ENCODE data around the gene CGNL1.

Gene CGNL1

GRCh38 chr15:57541805-57542504, 165.7 kb downstream of the CGNL1 start:
- Histone ChIP-seq H3K27ac (ENCODE audit: low read length, poor library complexity, severe bottlenecking) (no peak overlapping the region), H3K4me3 (ENCODE audit: insufficient read depth in 1 of 2, low read depth in 1 of 2, low read length in 2 of 2) (no peak overlapping the region), H3K18ac (ENCODE audit: low read depth in 1 of 2, low read length in 2 of 2) (no peak overlapping the region), H3K36me3 (ENCODE audit: control insufficient read depth in 1 of 2, insufficient read depth in 2 of 2, low read depth in 1 of 2, low read length in 2 of 2) (peaks cover 0 to 79% of the 10 kb centered on the region in 2 experiments), H4K8ac (ENCODE audit: low read length) (no peak overlapping the region), H2BK15ac (ENCODE audit: low read depth, poor library complexity, severe bottlenecking) (no peak overlapping the region), H2BK12ac (ENCODE audit: low read length in 2 of 2) (no peak overlapping the region), H2BK120ac (ENCODE audit: low read depth, low read length) (no peak overlapping the region), H3K23ac (ENCODE audit: low read length in 2 of 2) (no peak overlapping the region), H2AFZ (ENCODE audit: low read depth, low read length) (no peak overlapping the region), H3K27me3 (ENCODE audit: control insufficient read depth in 1 of 2, insufficient read depth in 1 of 2, low read length in 2 of 2) (peaks cover 0 to 34% of the 10 kb centered on the region in 2 experiments), H2AK5ac (ENCODE audit: low read length, severe bottlenecking) (no peak overlapping the region), H3K79me1 (replicated peaks; ENCODE audit: low read length, poor library complexity, severe bottlenecking) (no peaks in the 10 kb centered on the region), H3K4me1 (ENCODE audit: control insufficient read depth, insufficient read depth, low read depth, low read length) (peaks cover 7% of the 10 kb centered on the region), H3K4me2 (ENCODE audit: low read length, poor library complexity, severe bottlenecking) (no peak overlapping the region), H3K9me3 (ENCODE audit: control insufficient read depth, low read length) (no peaks in the 10 kb centered on the region), H3K4ac (ENCODE audit: low read depth in 1 of 2, low read length in 2 of 2) (no peak overlapping the region), H2BK5ac (ENCODE audit: low read depth, low read length, poor library complexity, severe bottlenecking) (no peak overlapping the region), H3K14ac (ENCODE audit: low read length in 2 of 2) (no peak overlapping the region), H3K9ac (ENCODE audit: low read length) (peak overlapping the region; percentile 13), H4K91ac (ENCODE audit: low read length) (no peak overlapping the region)
- DNase-seq, result peak; percentile 76
- 53% methylated on average over 7 of the region's 7 CpGs for WGBS

- H4K91ac ChIP-seq (ENCODE audit: low read length), result no peak overlapping the region
- WGBS, result 43% methylated on average over 3 of the region's 4 CpGs
- H3K9ac ChIP-seq (ENCODE audit: low read length), result no peak overlapping the region
- H3K79me1 ChIP-seq (replicated peaks; ENCODE audit: low read length, poor library complexity, severe bottlenecking), result no peaks in the 10 kb centered on the region
- peaks cover 0 to 84% of the 10 kb centered on the region in 2 experiments for H3K36me3 ChIP-seq (ENCODE audit: control insufficient read depth in 1 of 2, insufficient read depth in 2 of 2, low read depth in 1 of 2, low read length in 2 of 2)
- no peak for DNase-seq
- H3K9me3 ChIP-seq (ENCODE audit: control insufficient read depth, low read length), result no peaks in the 10 kb centered on the region
- H3K18ac ChIP-seq (ENCODE audit: low read depth in 1 of 2, low read length in 2 of 2), result no peak overlapping the region
- H2BK120ac ChIP-seq (ENCODE audit: low read depth, low read length), result no peak overlapping the region
- no peak overlapping the region for H3K4me2 ChIP-seq (ENCODE audit: low read length, poor library complexity, severe bottlenecking)
- peaks cover 0 to 34% of the 10 kb centered on the region in 2 experiments for H3K27me3 ChIP-seq (ENCODE audit: control insufficient read depth in 1 of 2, insufficient read depth in 1 of 2, low read length in 2 of 2)
- H3K4me3 ChIP-seq (ENCODE audit: insufficient read depth in 1 of 2, low read depth in 1 of 2, low read length in 2 of 2), result no peak overlapping the region
- no peak overlapping the region for H3K14ac ChIP-seq (ENCODE audit: low read length in 2 of 2)
- no peak overlapping the region for H2AFZ ChIP-seq (ENCODE audit: low read depth, low read length)
- H3K23ac ChIP-seq (ENCODE audit: low read length in 2 of 2), result no peak overlapping the region
- H3K4me1 ChIP-seq (ENCODE audit: control insufficient read depth, insufficient read depth, low read depth, low read length), result peaks cover 5% of the 10 kb centered on the region
- no peak overlapping the region for H2BK15ac ChIP-seq (ENCODE audit: low read depth, poor library complexity, severe bottlenecking)
- H2BK5ac ChIP-seq (ENCODE audit: low read depth, low read length, poor library complexity, severe bottlenecking), result no peak overlapping the region
- H3K27ac ChIP-seq (ENCODE audit: low read length, poor library complexity, severe bottlenecking), result no peak overlapping the region
- H2BK12ac ChIP-seq (ENCODE audit: low read length in 2 of 2), result no peak overlapping the region
- H4K8ac ChIP-seq (ENCODE audit: low read length), result no peak overlapping the region
- no peak overlapping the region for H3K4ac ChIP-seq (ENCODE audit: low read depth in 1 of 2, low read length in 2 of 2)
- H2AK5ac ChIP-seq (ENCODE audit: low read length, severe bottlenecking), result no peak overlapping the region
These were observed 166.2 kb downstream of the CGNL1 start for GRCh38 chr15:57542505-57542817.

- DNase-seq, result no peak
- no peak overlapping the region for H4K8ac ChIP-seq (ENCODE audit: low read length)
- H2AFZ ChIP-seq (ENCODE audit: low read depth, low read length), result no peak overlapping the region
- no peak overlapping the region for H3K18ac ChIP-seq (ENCODE audit: low read depth in 1 of 2, low read length in 2 of 2)
- H4K91ac ChIP-seq (ENCODE audit: low read length), result no peak overlapping the region
- H3K4me2 ChIP-seq (ENCODE audit: low read length, poor library complexity, severe bottlenecking), result no peak overlapping the region
- H3K4ac ChIP-seq (ENCODE audit: low read depth in 1 of 2, low read length in 2 of 2), result no peak overlapping the region
- H2BK15ac ChIP-seq (ENCODE audit: low read depth, poor library complexity, severe bottlenecking), result no peak overlapping the region
- H3K9me3 ChIP-seq (ENCODE audit: control insufficient read depth, low read length), result no peaks in the 10 kb centered on the region
- H3K79me1 ChIP-seq (replicated peaks; ENCODE audit: low read length, poor library complexity, severe bottlenecking), result no peaks in the 10 kb centered on the region
- H3K9ac ChIP-seq (ENCODE audit: low read length), result no peak overlapping the region
- H2BK120ac ChIP-seq (ENCODE audit: low read depth, low read length), result no peak overlapping the region
- H3K4me3 ChIP-seq (ENCODE audit: insufficient read depth in 1 of 2, low read depth in 1 of 2, low read length in 2 of 2), result no peak overlapping the region
- no peak overlapping the region for H3K23ac ChIP-seq (ENCODE audit: low read length in 2 of 2)
- H3K4me1 ChIP-seq (ENCODE audit: control insufficient read depth, insufficient read depth, low read depth, low read length), result peaks cover 2% of the 10 kb centered on the region
- H2BK5ac ChIP-seq (ENCODE audit: low read depth, low read length, poor library complexity, severe bottlenecking), result no peak overlapping the region
- peaks cover 0 to 34% of the 10 kb centered on the region in 2 experiments for H3K27me3 ChIP-seq (ENCODE audit: control insufficient read depth in 1 of 2, insufficient read depth in 1 of 2, low read length in 2 of 2)
- H3K36me3 ChIP-seq (ENCODE audit: control insufficient read depth in 1 of 2, insufficient read depth in 2 of 2, low read depth in 1 of 2, low read length in 2 of 2), result peaks cover 0 to 87% of the 10 kb centered on the region in 2 experiments
- 86% methylated on average over 10 of the region's 11 CpGs for WGBS
- H2BK12ac ChIP-seq (ENCODE audit: low read length in 2 of 2), result no peak overlapping the region
- no peak overlapping the region for H3K27ac ChIP-seq (ENCODE audit: low read length, poor library complexity, severe bottlenecking)
- no peak overlapping the region for H2AK5ac ChIP-seq (ENCODE audit: low read length, severe bottlenecking)
- peak overlapping the region in 1 of 2 experiments; percentile 18 for H3K14ac ChIP-seq (ENCODE audit: low read length in 2 of 2)
These were observed 168.7 kb downstream of the CGNL1 start for GRCh38 chr15:57544848-57545480.

- H2BK12ac ChIP-seq (ENCODE audit: low read length in 2 of 2), result no peak overlapping the region
- 94% methylated on average over 8 of the region's 8 CpGs for WGBS
- H3K4me2 ChIP-seq (ENCODE audit: low read length, poor library complexity, severe bottlenecking), result no peak overlapping the region
- DNase-seq, result no peak
- H2BK5ac ChIP-seq (ENCODE audit: low read depth, low read length, poor library complexity, severe bottlenecking), result no peak overlapping the region
- H3K4me3 ChIP-seq (ENCODE audit: insufficient read depth in 1 of 2, low read depth in 1 of 2, low read length in 2 of 2), result no peak overlapping the region
- peaks cover 0 to 34% of the 10 kb centered on the region in 2 experiments for H3K27me3 ChIP-seq (ENCODE audit: control insufficient read depth in 1 of 2, insufficient read depth in 1 of 2, low read length in 2 of 2)
- no peaks in the 10 kb centered on the region for H3K9me3 ChIP-seq (ENCODE audit: control insufficient read depth, low read length)
- H3K27ac ChIP-seq (ENCODE audit: low read length, poor library complexity, severe bottlenecking), result no peak overlapping the region
- no peak overlapping the region for H4K91ac ChIP-seq (ENCODE audit: low read length)
- peaks cover 0 to 78% of the 10 kb centered on the region in 2 experiments for H3K36me3 ChIP-seq (ENCODE audit: control insufficient read depth in 1 of 2, insufficient read depth in 2 of 2, low read depth in 1 of 2, low read length in 2 of 2)
- H3K18ac ChIP-seq (ENCODE audit: low read depth in 1 of 2, low read length in 2 of 2), result no peak overlapping the region
- no peak overlapping the region for H3K9ac ChIP-seq (ENCODE audit: low read length)
- H3K4me1 ChIP-seq (ENCODE audit: control insufficient read depth, insufficient read depth, low read depth, low read length), result peaks cover 3% of the 10 kb centered on the region
- H2BK15ac ChIP-seq (ENCODE audit: low read depth, poor library complexity, severe bottlenecking), result no peak overlapping the region
- H3K23ac ChIP-seq (ENCODE audit: low read length in 2 of 2), result no peak overlapping the region
- no peak overlapping the region for H2BK120ac ChIP-seq (ENCODE audit: low read depth, low read length)
- no peak overlapping the region for H2AK5ac ChIP-seq (ENCODE audit: low read length, severe bottlenecking)
- H2AFZ ChIP-seq (ENCODE audit: low read depth, low read length), result no peak overlapping the region
- H3K4ac ChIP-seq (ENCODE audit: low read depth in 1 of 2, low read length in 2 of 2), result no peak overlapping the region
- no peak overlapping the region for H4K8ac ChIP-seq (ENCODE audit: low read length)
- no peak overlapping the region for H3K14ac ChIP-seq (ENCODE audit: low read length in 2 of 2)
- no peaks in the 10 kb centered on the region for H3K79me1 ChIP-seq (replicated peaks; ENCODE audit: low read length, poor library complexity, severe bottlenecking)
These were observed 169.7 kb downstream of the CGNL1 start for GRCh38 chr15:57545995-57546394.
